Panc1 (cell line): ENCODE results near the gene FIGLA.

ENCODE experiments used
- CTCF ChIP-seq: fragments of 450-650 bp; IDR thresholded peaks from 2 replicates; pipeline ENCODE4 v1.5.1; 2017; ENCODE audit warnings: mild to moderate bottlenecking
- POLR2AphosphoS5 ChIP-seq: IDR thresholded peaks from 2 replicates; pipeline ENCODE4 v1.6.1; 2012; ENCODE audit warnings: mild to moderate bottlenecking, low read depth, low read length, moderate library complexity
- REST ChIP-seq, 2 experiments: IDR thresholded peaks; 2 replicates each; pipeline ENCODE4 v1.6.1; 2011 to 2012; ENCODE audit warnings: low read depth in 2 of 2, control low read depth in 1 of 2, low read length in 1 of 2, mild to moderate bottlenecking in 1 of 2, moderate library complexity in 1 of 2; ENCODE audit not compliant: insufficient read depth in 1 of 2
- TCF7L2 ChIP-seq: IDR thresholded peaks from 2 replicates; pipeline ENCODE4 v1.6.1; 2011; ENCODE audit warnings: mild to moderate bottlenecking, low read depth, low read length, inconsistent platforms

GRCh38 chr2:70768590-70769085, 21.8 kb downstream of the FIGLA start:
- TF ChIP-seq CTCF (no peak), POLR2AphosphoS5 (no peak), TCF7L2 (no peak), REST (IDR thresholded peaks at IDR 0.05; ENCODE audit: insufficient read depth in 1 of 2, low read depth in 2 of 2, low read length in 1 of 2) (no peak)
